ENCODE measurements around the gene ESYT1. TPM values are rescaled to one million over a fixed set of nuclear protein-coding genes. Genes with fewer than 3 reads are reported as not detected.
"Not testable (repeated sequence)": the region's sequence is repeated elsewhere in the genome, so short reads cannot be mapped to it uniquely, and the experiment has no call there.

ESYT1 gene
- total and polyA plus RNA-seq, 2 donors (not counting 3 experiments of a cell fraction or from before 2014, with no cell fraction given), result 161 to 234 TPM

GRCh38 chr12:56155256-56155845 is 27.3 kb downstream of the ESYT1 start:
- CTCF ChIA-PET, result interaction anchor here (0.7 to 1.9 kb wide), 3 partner anchors 27 to 31 kb away, joined by 3 to 6 read pairs (median 4); partner anchors contain the start of gene ESYT1
- H2AFZ ChIP-seq (ENCODE audit: low read depth, low read length), result no peak overlapping the region
- no TSS peak for BruUV-seq (replicated peaks)
- H3K9me3 ChIP-seq (replicated peaks; ENCODE audit: control insufficient read depth, insufficient read depth, low read length), result no peaks in the 10 kb centered on the region
- dilution Hi-C loops (cut with MboI; ENCODE audit: extremely low pct_ligation_motif_present, low sequenced_read_pairs), result no loop called here
- peaks cover 26% of the 10 kb centered on the region for H3K4me1 ChIP-seq (ENCODE audit: control insufficient read depth, extremely low read depth, insufficient read depth, low read length)
- FAIRE-seq (no peak), DNase-seq (ENCODE audit: low read depth, low spot score) (no peak)
- TF ChIP-seq JUN (IDR thresholded peaks at IDR 0.05; ENCODE audit: borderline replicate concordance, insufficient read depth, insufficient read length, low read depth) (no peak), POLR2A (IDR thresholded peaks at IDR 0.05; ENCODE audit: low read depth, low read length) (no peak), FOS (IDR thresholded peaks at IDR 0.05; ENCODE audit: borderline replicate concordance, insufficient read depth, low read length) (no peak), EZH2 (IDR thresholded peaks at IDR 0.05; ENCODE audit: borderline replicate concordance, low read depth, low read length, severe bottlenecking) (no peak), MYC (IDR thresholded peaks at IDR 0.05; ENCODE audit: low read depth, low read length) (no peak), CTCF (IDR thresholded peaks at IDR 0.05; ENCODE audit: extremely low read depth in 1 of 2, insufficient read depth in 1 of 2, low read depth in 1 of 2, low read length in 2 of 2) (no peak), MAX (IDR thresholded peaks at IDR 0.05; ENCODE audit: insufficient read depth, insufficient read length) (no peak), POLR2AphosphoS5 (IDR thresholded peaks at IDR 0.05; ENCODE audit: insufficient read depth, low read depth, low read length) (no peak), GATA2 (IDR thresholded peaks at IDR 0.05; ENCODE audit: insufficient read depth, insufficient read length, low read depth, low read length) (no peak)
- peaks cover 6 to 9% of the 10 kb centered on the region in 2 experiments for H3K36me3 ChIP-seq (ENCODE audit: control insufficient read depth in 2 of 2, extremely low read depth in 1 of 2, insufficient read depth in 2 of 2, low read length in 2 of 2)
- H3K79me2 ChIP-seq (ENCODE audit: control insufficient read depth, insufficient read depth, low read length), result peaks cover 26% of the 10 kb centered on the region
- H3K9ac ChIP-seq (replicated peaks; ENCODE audit: extremely low read depth, insufficient read depth, low read length), result no peak overlapping the region
- H4K20me1 ChIP-seq (replicated peaks; ENCODE audit: control insufficient read depth, extremely low read depth, insufficient read depth, low read length), result no peaks in the 10 kb centered on the region
- POLR2A ChIA-PET, result no interaction called here
- H3K9me1 ChIP-seq (replicated peaks; ENCODE audit: control insufficient read depth, extremely low read depth, insufficient read depth, low read length), result no peaks in the 10 kb centered on the region
- no peak overlapping the region for H3K4me2 ChIP-seq (ENCODE audit: insufficient read depth, low read length)
- H3K27me3 ChIP-seq (ENCODE audit: control insufficient read depth in 2 of 2, insufficient read depth in 2 of 2, low read length in 2 of 2), result no peaks in the 10 kb centered on the region
- H3K27ac ChIP-seq (ENCODE audit: insufficient read depth, low read depth, low read length), result no peak overlapping the region
- H3K4me3 ChIP-seq (replicated peaks in 1 of 3; ENCODE audit: insufficient read depth in 1 of 3, low read depth in 1 of 3, low read length in 3 of 3), result no peak overlapping the region
- intact Hi-C loops (cut with micrococcal nuclease), result no loop called here

GRCh38 chr12:56156464-56157200 is 28.6 kb downstream of the ESYT1 start:
- H3K9me3 ChIP-seq (replicated peaks; ENCODE audit: control insufficient read depth, insufficient read depth, low read length); H3K9me1 ChIP-seq (replicated peaks; ENCODE audit: control insufficient read depth, extremely low read depth, insufficient read depth, low read length); H2AFZ ChIP-seq (ENCODE audit: low read depth, low read length); H3K27ac ChIP-seq (ENCODE audit: insufficient read depth, low read depth, low read length); DNase-seq (ENCODE audit: low read depth, low spot score); FAIRE-seq; H3K27me3 ChIP-seq (ENCODE audit: control insufficient read depth in 2 of 2, insufficient read depth in 2 of 2, low read length in 2 of 2); H4K20me1 ChIP-seq (replicated peaks; ENCODE audit: control insufficient read depth, extremely low read depth, insufficient read depth, low read length); H3K9ac ChIP-seq (replicated peaks; ENCODE audit: extremely low read depth, insufficient read depth, low read length); H3K4me3 ChIP-seq (replicated peaks in 1 of 3; ENCODE audit: insufficient read depth in 1 of 3, low read depth in 1 of 3, low read length in 3 of 3); H3K4me2 ChIP-seq (ENCODE audit: insufficient read depth, low read length); dilution Hi-C loops (cut with MboI; ENCODE audit: extremely low pct_ligation_motif_present, low sequenced_read_pairs); BruUV-seq (replicated peaks): not testable (repeated sequence)
- ChIA-PET POLR2A (interaction anchor here (0.7 kb wide), 1 partner anchor 39 kb away, joined by 3 read pairs; the partner anchor contains the start of gene ZC3H10), CTCF (interaction anchor here (0.7 to 1.4 kb wide), 2 partner anchors 29 to 31 kb away, joined by 3 to 4 read pairs; partner anchors contain the start of gene ESYT1)
- Histone ChIP-seq H3K4me1 (ENCODE audit: control insufficient read depth, extremely low read depth, insufficient read depth, low read length) (peaks cover 35% of the 10 kb centered on the region), H3K36me3 (ENCODE audit: control insufficient read depth in 2 of 2, extremely low read depth in 1 of 2, insufficient read depth in 2 of 2, low read length in 2 of 2) (peaks cover 11 to 20% of the 10 kb centered on the region in 2 experiments), H3K79me2 (ENCODE audit: control insufficient read depth, insufficient read depth, low read length) (peaks cover 37% of the 10 kb centered on the region)
- intact Hi-C loops (cut with micrococcal nuclease), result loop anchor here (1.0 kb wide), 2 partner anchors 12 to 33 kb away; partner anchors contain the start of gene SMARCC2
